Loucy (cell line): ENCODE measurements around the gene GNAT1.
A peak's percentile ranks its signal among the peaks of the same experiment; 100 is the strongest.
"Not testable (repeated sequence)": the region's sequence is repeated elsewhere in the genome, so short reads cannot be mapped to it uniquely, and the experiment has no call there.

Experiments
- H2AFZ ChIP-seq: fragments of 200-600 bp; sonication (generic); 2 replicates; pipeline ENCODE4 v1.6.0; 2016; ENCODE audit warnings: antibody characterized with exemption, mild to moderate bottlenecking, low read length, moderate library complexity
- H3F3A ChIP-seq: fragments of 200-600 bp; 2 replicates; pipeline ENCODE4 v1.6.0; 2016; ENCODE audit warnings: antibody characterized with exemption, low read depth, mild to moderate bottlenecking
- H3K27me3 ChIP-seq: fragments of 200-600 bp; sonication (generic); 2 replicates; pipeline ENCODE4 v1.6.1; 2014; ENCODE audit warnings: low read length, mild to moderate bottlenecking; ENCODE audit not compliant: insufficient read depth, poor library complexity, severe bottlenecking
- H3K36me3 ChIP-seq: fragments of 200-600 bp; sonication (generic); 2 replicates; pipeline ENCODE4 v1.6.1; 2016; ENCODE audit warnings: low read length; ENCODE audit not compliant: insufficient read depth
- H3K4me1 ChIP-seq: fragments of 200-600 bp; sonication (generic); 2 replicates; pipeline ENCODE4 v1.5.1; 2014; ENCODE audit warnings: low read length, mild to moderate bottlenecking; ENCODE audit not compliant: insufficient read depth, poor library complexity, severe bottlenecking
- H3K4me2 ChIP-seq: fragments of 200-600 bp; sonication (generic); 2 replicates; pipeline ENCODE4 v1.6.0; 2014; ENCODE audit warnings: antibody characterized with exemption, low read length, low read depth, mild to moderate bottlenecking; ENCODE audit not compliant: poor library complexity, severe bottlenecking
- H3K4me3 ChIP-seq: fragments of 200-600 bp; sonication (generic); 2 replicates; pipeline ENCODE4 v1.5.1; 2014; ENCODE audit warnings: low read length, mild to moderate bottlenecking, mixed read lengths; ENCODE audit not compliant: poor library complexity, severe bottlenecking
- H3K79me2 ChIP-seq: fragments of 200-600 bp; sonication (generic); 2 replicates; pipeline ENCODE4 v1.6.1; 2014; ENCODE audit warnings: low read length; ENCODE audit not compliant: insufficient read depth
- H3K9ac ChIP-seq: fragments of 200-600 bp; sonication (generic); 2 replicates; pipeline ENCODE4 v1.6.0; 2014; ENCODE audit warnings: mild to moderate bottlenecking, low read depth, low read length, moderate library complexity; ENCODE audit not compliant: poor library complexity, severe bottlenecking
- H3K9me2 ChIP-seq: fragments of 200-600 bp; sonication (generic); replicated peaks from 2 replicates; pipeline ENCODE4 v1.6.1; 2016; ENCODE audit warnings: low read depth, low read length, mixed read lengths
- H3K9me3 ChIP-seq: fragments of 200-600 bp; sonication (generic); 2 replicates; pipeline ENCODE4 v1.6.1; 2014; ENCODE audit warnings: mild to moderate bottlenecking, antibody characterized with exemption, low read length, low read depth; ENCODE audit not compliant: insufficient read depth
- H4K20me1 ChIP-seq: fragments of 200-600 bp; sonication (generic); 2 replicates; pipeline ENCODE4 v1.6.0; 2014; ENCODE audit warnings: antibody characterized with exemption, low read length, mild to moderate bottlenecking; ENCODE audit not compliant: insufficient read depth, poor library complexity, severe bottlenecking
- EZH2phosphoT487 ChIP-seq: fragments of 200-600 bp; IDR thresholded peaks from 2 replicates; pipeline ENCODE4 v1.6.1; 2018; ENCODE audit warnings: antibody characterized with exemption, mild to moderate bottlenecking, moderate library complexity, borderline replicate concordance
- TF ChIP-seq, protein P1 (sequence below): fragments of 200-600 bp; sonication (generic); conservative IDR thresholded peaks from 2 replicates; pipeline ENCODE4 v1.5.1; 2014; ENCODE audit warnings: mild to moderate bottlenecking, antibody characterized with exemption, low read length

The GNAT1 gene

DNA sequence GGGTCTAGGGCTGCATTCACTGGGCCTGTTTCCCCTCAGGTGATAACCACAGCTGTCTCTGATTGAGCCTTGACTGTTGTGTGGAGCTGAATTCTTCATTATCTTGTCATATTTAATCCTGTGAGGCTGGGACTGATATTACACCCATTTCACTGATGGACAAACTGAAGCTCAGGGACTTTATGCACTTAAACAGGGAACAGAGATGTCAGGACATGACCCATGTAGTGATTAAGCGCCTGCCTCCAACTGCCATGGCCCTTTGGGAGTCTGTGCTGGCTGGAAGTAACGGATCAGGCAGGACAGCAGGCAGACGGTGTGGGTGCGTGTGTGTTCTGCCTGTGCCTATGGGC, 52.1 kb downstream of the GNAT1 start:
- peak overlapping the region; percentile 56 for H3K9ac ChIP-seq
- H3K9me3 ChIP-seq, result no peaks in the 10 kb centered on the region
- peaks cover 96% of the 10 kb centered on the region for H3K79me2 ChIP-seq
- H3F3A ChIP-seq, result peaks cover 3% of the 10 kb centered on the region; the same call in 1 of the 2 replicates
- H2AFZ ChIP-seq, result no peak overlapping the region
- H4K20me1 ChIP-seq, result peaks cover 95% of the 10 kb centered on the region
- peaks cover 57% of the 10 kb centered on the region for H3K4me1 ChIP-seq
- peaks cover 21% of the 10 kb centered on the region; the same call in 1 of the 2 replicates for H3K36me3 ChIP-seq
- no peaks in the 10 kb centered on the region for H3K27me3 ChIP-seq
- no peak for TF ChIP-seq EZH2phosphoT487
- no peaks in the 10 kb centered on the region for H3K9me2 ChIP-seq
- peak overlapping the region; percentile 99 for H3K4me2 ChIP-seq
- no peak overlapping the region for H3K4me3 ChIP-seq

DNA sequence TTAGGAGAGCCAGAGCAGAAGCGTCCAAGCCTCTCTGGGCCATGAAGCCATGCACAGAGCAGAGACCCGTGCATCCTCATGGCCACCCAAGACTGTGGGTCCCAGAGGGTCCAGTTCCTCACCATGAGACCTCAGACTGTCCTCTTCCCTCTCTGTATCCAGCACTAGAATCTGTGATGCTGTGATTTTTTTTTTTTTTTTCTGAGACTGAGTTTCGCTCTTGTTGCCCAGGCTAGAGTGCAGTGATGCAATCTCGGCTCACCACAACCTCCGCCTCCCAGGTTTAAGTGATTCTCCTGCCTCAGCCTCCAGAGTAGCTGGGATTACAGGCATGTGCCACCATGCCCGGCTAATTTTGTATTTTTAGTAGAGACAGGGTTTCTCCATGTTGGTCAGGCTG, 53.4 kb downstream of the GNAT1 start:
- H3K79me2 ChIP-seq, result peaks cover 96% of the 10 kb centered on the region
- H3K27me3 ChIP-seq, H3K4me2 ChIP-seq, H3K4me3 ChIP-seq, H3K9me2 ChIP-seq, H3K9ac ChIP-seq, H3K9me3 ChIP-seq, H3F3A ChIP-seq, H2AFZ ChIP-seq: not testable (repeated sequence)
- H4K20me1 ChIP-seq, result peaks cover 95% of the 10 kb centered on the region
- peaks cover 29% of the 10 kb centered on the region; the same call in 1 of the 2 replicates for H3K36me3 ChIP-seq
- peaks cover 44% of the 10 kb centered on the region for H3K4me1 ChIP-seq

DNA sequence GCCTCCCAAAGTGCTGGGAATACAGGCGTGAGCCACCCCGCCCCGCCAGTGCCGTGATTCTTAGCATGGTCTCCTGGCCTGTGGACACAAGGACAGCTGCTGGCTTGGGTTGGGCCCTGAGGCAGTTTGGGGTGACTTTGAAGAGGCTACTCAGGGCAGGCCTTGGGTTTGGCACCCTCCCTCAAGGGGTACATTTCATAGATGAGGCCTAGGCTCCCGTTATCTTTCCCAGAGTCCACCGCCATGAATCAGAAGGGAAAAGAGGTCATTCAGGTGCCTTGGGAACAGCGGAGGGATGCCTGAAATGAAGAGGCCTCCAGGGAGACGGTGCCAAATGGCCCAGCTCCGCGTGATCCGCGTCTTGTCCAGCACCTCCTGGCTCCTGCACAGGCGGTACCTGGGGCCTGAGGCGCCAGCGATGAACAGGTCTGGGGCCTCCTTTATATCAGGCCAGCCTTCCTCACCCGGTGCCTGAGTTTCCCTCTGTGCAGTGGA, 53.9 kb downstream of the GNAT1 start:
- no peak for TF ChIP-seq EZH2phosphoT487
- TF ChIP-seq, protein P1, sequence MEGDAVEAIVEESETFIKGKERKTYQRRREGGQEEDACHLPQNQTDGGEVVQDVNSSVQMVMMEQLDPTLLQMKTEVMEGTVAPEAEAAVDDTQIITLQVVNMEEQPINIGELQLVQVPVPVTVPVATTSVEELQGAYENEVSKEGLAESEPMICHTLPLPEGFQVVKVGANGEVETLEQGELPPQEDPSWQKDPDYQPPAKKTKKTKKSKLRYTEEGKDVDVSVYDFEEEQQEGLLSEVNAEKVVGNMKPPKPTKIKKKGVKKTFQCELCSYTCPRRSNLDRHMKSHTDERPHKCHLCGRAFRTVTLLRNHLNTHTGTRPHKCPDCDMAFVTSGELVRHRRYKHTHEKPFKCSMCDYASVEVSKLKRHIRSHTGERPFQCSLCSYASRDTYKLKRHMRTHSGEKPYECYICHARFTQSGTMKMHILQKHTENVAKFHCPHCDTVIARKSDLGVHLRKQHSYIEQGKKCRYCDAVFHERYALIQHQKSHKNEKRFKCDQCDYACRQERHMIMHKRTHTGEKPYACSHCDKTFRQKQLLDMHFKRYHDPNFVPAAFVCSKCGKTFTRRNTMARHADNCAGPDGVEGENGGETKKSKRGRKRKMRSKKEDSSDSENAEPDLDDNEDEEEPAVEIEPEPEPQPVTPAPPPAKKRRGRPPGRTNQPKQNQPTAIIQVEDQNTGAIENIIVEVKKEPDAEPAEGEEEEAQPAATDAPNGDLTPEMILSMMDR, result no peak
- Histone ChIP-seq H3K79me2 (peaks cover 96% of the 10 kb centered on the region), H3F3A (peaks cover 3% of the 10 kb centered on the region; the same call in 1 of the 2 replicates), H3K4me2 (peak overlapping the region; percentile 86), H2AFZ (no peak overlapping the region), H3K27me3 (no peaks in the 10 kb centered on the region), H3K9me2 (no peaks in the 10 kb centered on the region), H3K36me3 (peaks cover 33% of the 10 kb centered on the region; the same call in 1 of the 2 replicates), H3K9ac (peak overlapping the region; percentile 66), H4K20me1 (peaks cover 95% of the 10 kb centered on the region), H3K4me1 (peaks cover 42% of the 10 kb centered on the region), H3K4me3 (peak overlapping the region; percentile 75), H3K9me3 (no peaks in the 10 kb centered on the region)

DNA sequence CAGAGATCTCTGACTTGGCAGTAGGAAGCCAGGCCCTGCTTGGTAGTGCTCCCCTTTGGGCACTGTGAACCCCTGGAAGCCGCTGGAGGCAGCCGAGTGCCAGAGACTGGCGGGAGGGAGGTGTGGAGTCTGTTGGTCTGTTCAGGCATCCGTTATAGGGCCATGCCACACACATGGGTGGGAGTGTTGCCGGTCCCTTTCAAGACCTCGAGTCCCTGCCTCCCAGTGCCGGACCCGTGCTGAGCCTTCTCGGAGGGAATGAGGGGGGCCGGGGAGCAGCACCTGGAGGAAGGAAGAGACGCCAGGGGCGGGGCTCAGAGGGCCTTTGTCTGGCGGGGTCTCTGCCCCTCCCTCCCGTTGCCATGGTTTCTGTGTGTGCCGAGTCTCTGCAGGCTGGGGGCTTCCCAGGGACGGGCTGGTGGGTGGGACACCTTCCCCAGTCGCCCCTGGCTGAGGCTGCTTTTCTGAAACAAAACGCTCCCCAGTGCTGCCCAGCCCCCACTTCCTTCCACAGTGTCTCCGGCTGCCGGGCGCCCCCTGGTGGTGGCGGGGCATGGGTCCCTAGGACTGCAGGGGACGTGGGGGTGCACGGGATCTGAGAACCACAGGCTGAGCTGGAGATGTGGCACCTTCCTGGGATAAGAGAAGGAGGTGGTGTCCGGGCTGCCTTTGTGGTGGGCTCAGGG, 54.6 kb downstream of the GNAT1 start:
- Histone ChIP-seq H3K36me3 (peaks cover 38% of the 10 kb centered on the region; the same call in 1 of the 2 replicates), H3K4me1 (peaks cover 42% of the 10 kb centered on the region), H2AFZ (no peak overlapping the region)

More for the DNA sequence above, 54.6 kb downstream of the GNAT1 start:
- peak overlapping the region; percentile 75 for H3K4me3 ChIP-seq
- TF ChIP-seq EZH2phosphoT487, result no peak
- TF ChIP-seq, protein P1, result peak; percentile 93
- H3K79me2 ChIP-seq, result peaks cover 96% of the 10 kb centered on the region
- peaks cover 3% of the 10 kb centered on the region; the same call in 1 of the 2 replicates for H3F3A ChIP-seq
- H3K4me2 ChIP-seq, result peak overlapping the region; percentile 86
- H3K9me2 ChIP-seq, result no peaks in the 10 kb centered on the region
- H3K9ac ChIP-seq, result peak overlapping the region; percentile 66
- peaks cover 95% of the 10 kb centered on the region for H4K20me1 ChIP-seq
- H3K9me3 ChIP-seq, result no peaks in the 10 kb centered on the region
- H3K27me3 ChIP-seq, result no peaks in the 10 kb centered on the region
